Measurements from ENCODE around the gene AK2. TPM values are rescaled to one million over a fixed set of nuclear protein-coding genes. Genes with fewer than 3 reads are reported as not detected.
A peak's percentile ranks its signal among the peaks of the same experiment; 100 is the strongest.
"Not testable (repeated sequence)": the region's sequence is repeated elsewhere in the genome, so short reads cannot be mapped to it uniquely, and the experiment has no call there.

AK2 gene
- total and polyA plus RNA-seq, 10 of the 15 experiments (the other 5 are each of a cell fraction or from before 2014, with no cell fraction given), result 52.3 to 500 (median 278) TPM

GRCh38 chr1:33065301-33065700, 28.6 kb upstream of the AK2 start (continued):
- TF ChIP-seq, protein P1, sequence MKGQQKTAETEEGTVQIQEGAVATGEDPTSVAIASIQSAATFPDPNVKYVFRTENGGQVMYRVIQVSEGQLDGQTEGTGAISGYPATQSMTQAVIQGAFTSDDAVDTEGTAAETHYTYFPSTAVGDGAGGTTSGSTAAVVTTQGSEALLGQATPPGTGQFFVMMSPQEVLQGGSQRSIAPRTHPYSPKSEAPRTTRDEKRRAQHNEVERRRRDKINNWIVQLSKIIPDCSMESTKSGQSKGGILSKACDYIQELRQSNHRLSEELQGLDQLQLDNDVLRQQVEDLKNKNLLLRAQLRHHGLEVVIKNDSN (IDR thresholded peaks at IDR 0.05; ENCODE audit: borderline replicate concordance, extremely low read length, insufficient read depth, low read depth, low read length), result no peak
- no peak for TF ChIP-seq CBFB (IDR thresholded peaks at IDR 0.05; ENCODE audit: low read depth)

DNA sequence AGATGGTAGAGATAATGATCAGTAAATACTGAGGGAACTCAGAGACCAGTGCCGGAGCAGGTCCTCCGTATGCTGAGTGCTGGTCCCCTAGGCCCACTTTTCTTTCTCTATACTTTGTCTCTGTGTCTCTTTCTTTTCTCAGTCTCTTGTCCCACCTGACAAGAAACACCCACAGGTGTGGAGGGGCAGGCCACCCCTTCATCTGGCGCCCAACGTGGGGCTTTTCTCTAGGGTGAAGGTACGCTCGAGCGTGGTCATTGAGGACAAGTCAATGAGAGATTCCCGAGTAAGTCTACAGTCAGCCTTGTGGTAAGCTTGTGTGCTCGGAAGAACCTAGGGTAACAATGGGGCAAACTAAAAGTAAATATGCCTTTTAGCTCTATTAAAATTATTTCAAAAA, 27.6 kb upstream of the AK2 start:
- H4K20me1 ChIP-seq (ENCODE audit: control insufficient read depth, insufficient read depth); H3K9ac ChIP-seq (ENCODE audit: control insufficient read depth, insufficient read depth, low read length); H3K79me2 ChIP-seq (ENCODE audit: control insufficient read depth, insufficient read depth, low read length); H3K9me3 ChIP-seq (replicated peaks; ENCODE audit: control insufficient read depth, insufficient read depth, low read length); BruUV-seq (replicated peaks); H3K27me3 ChIP-seq (replicated peaks in 1 of 2; ENCODE audit: control insufficient read depth in 2 of 2, insufficient read depth in 2 of 2, low read length in 1 of 2); intact Hi-C loops (cut with micrococcal nuclease; ENCODE audit: unreplicated experiment); H3K27ac ChIP-seq (ENCODE audit: control insufficient read depth, insufficient read depth); RAD21 ChIA-PET (ENCODE audit: unreplicated experiment); H3K36me3 ChIP-seq (ENCODE audit: control insufficient read depth in 2 of 2, insufficient read depth in 2 of 2, low read length in 1 of 2); H3K4me2 ChIP-seq (ENCODE audit: control insufficient read depth, insufficient read depth); in situ Hi-C loops (cut with MboI); ATAC-seq; H2AFZ ChIP-seq (ENCODE audit: control insufficient read depth, low read depth, low read length); POLR2A ChIA-PET; DNase-seq (ENCODE audit: low read depth, low spot score); H3K4me3 ChIP-seq; H3K4me1 ChIP-seq (ENCODE audit: control insufficient read depth, insufficient read depth, low read length); FAIRE-seq: not testable (repeated sequence)
- ChIA-PET SMC1A (ENCODE audit: uncharacterized antibody, unreplicated experiment) (interaction anchor here (1.4 kb wide), 1 partner anchor 16 kb away, joined by 3 read pairs; no protein-coding TSS in a partner anchor), CTCF (interaction anchor here (0.8 kb wide), 1 partner anchor 10 kb away, joined by 4 read pairs; no protein-coding TSS in a partner anchor)
- WGBS (ENCODE audit: insufficient coverage, insufficient replicate concordance, low lambda C conversion rate, missing lambda C conversion rate), result 69% methylated on average over 9 of the region's 9 CpGs

DNA sequence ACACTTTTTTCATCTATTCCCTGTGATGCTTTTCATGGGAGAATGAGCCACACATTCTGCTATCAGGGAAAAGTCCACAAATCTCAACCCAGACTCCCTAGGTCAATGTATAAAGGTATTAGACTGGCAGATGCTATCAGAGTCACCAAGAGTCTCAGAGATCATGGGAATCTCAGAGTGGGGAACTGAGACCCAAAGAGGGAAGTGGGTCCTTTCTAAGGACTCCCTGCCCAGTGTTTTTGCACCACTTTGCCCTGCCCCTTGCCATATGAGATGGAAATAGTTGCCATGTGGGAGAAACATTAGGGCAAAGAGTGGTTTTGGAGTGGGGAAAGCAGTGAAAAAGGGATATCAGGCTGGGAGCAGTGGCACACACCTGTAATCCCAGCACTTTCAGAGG, 25.2 kb upstream of the AK2 start:
- DNase-seq (ENCODE audit: low read depth, low spot score) (no peak), ATAC-seq (no peak), FAIRE-seq (no peak)
- Histone ChIP-seq H3K9me3 (replicated peaks; ENCODE audit: control insufficient read depth, insufficient read depth, low read length) (no peaks in the 10 kb centered on the region; the same call in 1 of the 3 replicates), H3K27ac (ENCODE audit: control insufficient read depth, insufficient read depth) (no peak overlapping the region), H2AFZ (ENCODE audit: control insufficient read depth, low read depth, low read length) (no peak overlapping the region), H3K4me2 (ENCODE audit: control insufficient read depth, insufficient read depth) (no peak overlapping the region), H4K20me1 (ENCODE audit: control insufficient read depth, insufficient read depth) (no peaks in the 10 kb centered on the region), H3K4me1 (ENCODE audit: control insufficient read depth, insufficient read depth, low read length) (peaks cover 9% of the 10 kb centered on the region), H3K27me3 (replicated peaks in 1 of 2; ENCODE audit: control insufficient read depth in 2 of 2, insufficient read depth in 2 of 2, low read length in 1 of 2) (no peaks in the 10 kb centered on the region), H3K79me2 (ENCODE audit: control insufficient read depth, insufficient read depth, low read length) (no peaks in the 10 kb centered on the region), H3K9ac (ENCODE audit: control insufficient read depth, insufficient read depth, low read length) (no peak overlapping the region), H3K4me3 (no peak overlapping the region), H3K36me3 (ENCODE audit: control insufficient read depth in 2 of 2, insufficient read depth in 2 of 2, low read length in 1 of 2) (no peaks in the 10 kb centered on the region)
- TF ChIP-seq PBX3 (IDR thresholded peaks at IDR 0.05; ENCODE audit: insufficient replicate concordance, low read depth, low read length) (no peak), SPI1 (IDR thresholded peaks at IDR 0.05; ENCODE audit: borderline replicate concordance, insufficient read depth, low read depth, low read length) (peak; percentile 61; the same call in 1 of the 2 replicates)
- RAD21 ChIA-PET (ENCODE audit: unreplicated experiment), result no interaction called here
- SMC1A ChIA-PET (ENCODE audit: uncharacterized antibody, unreplicated experiment), result no interaction called here
- CTCF ChIA-PET, result interaction anchor here (1.2 kb wide), 1 partner anchor 31 kb away, joined by 3 read pairs; no protein-coding TSS in a partner anchor
- intact Hi-C loops (cut with micrococcal nuclease; ENCODE audit: unreplicated experiment) (no loop called here), in situ Hi-C loops (cut with MboI) (no loop called here)
- BruUV-seq (replicated peaks), result no TSS peak
- POLR2A ChIA-PET, result no interaction called here
